HG03571 (cell line): Measurements from ENCODE around the gene CBLL2.
"Not testable (repeated sequence)": the region's sequence is repeated elsewhere in the genome, so short reads cannot be mapped to it uniquely, and the experiment has no call there.

Source experiments
- ATAC-seq: cut with Tn5 transposase; IDR thresholded peaks from one replicate; pipeline ENCODE4 v1.9.1; 2021; ENCODE audit not compliant: unreplicated experiment

The CBLL2 gene, protein sequence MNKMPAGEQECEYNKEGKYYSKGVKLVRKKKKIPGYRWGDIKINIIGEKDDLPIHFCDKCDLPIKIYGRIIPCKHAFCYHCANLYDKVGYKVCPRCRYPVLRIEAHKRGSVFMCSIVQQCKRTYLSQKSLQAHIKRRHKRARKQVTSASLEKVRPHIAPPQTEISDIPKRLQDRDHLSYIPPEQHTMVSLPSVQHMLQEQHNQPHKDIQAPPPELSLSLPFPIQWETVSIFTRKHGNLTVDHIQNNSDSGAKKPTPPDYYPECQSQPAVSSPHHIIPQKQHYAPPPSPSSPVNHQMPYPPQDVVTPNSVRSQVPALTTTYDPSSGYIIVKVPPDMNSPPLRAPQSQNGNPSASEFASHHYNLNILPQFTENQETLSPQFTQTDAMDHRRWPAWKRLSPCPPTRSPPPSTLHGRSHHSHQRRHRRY

DNA sequence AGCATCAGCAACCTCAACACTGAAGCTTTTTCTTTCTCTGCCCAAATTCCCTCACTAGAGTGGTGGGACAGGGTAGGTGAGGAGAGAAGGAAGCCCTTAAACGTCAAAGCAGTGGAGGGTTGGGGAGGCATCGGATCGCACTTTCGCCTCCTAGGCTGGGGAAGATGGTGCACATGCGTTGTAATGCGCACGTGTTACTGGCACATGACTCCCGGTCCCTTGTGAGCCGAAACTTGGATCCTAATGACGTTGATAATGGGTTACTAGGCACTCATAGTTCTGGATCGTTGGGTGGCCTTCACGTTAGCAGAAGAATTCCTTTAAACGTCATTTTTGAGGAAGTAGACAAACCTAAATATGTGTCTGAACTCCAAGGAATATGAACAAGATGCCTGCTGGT, at the start of gene CBLL2:
CBLL2 (plus strand) TSS at position 301 of the 400 bp plus-strand sequence; CDS start at position 380, 79 bp downstream.
- ATAC-seq, result no peak

GRCh38 chrX:22234380-22234779, 38.3 kb upstream of the CBLL2 start:
- no peak for ATAC-seq

DNA sequence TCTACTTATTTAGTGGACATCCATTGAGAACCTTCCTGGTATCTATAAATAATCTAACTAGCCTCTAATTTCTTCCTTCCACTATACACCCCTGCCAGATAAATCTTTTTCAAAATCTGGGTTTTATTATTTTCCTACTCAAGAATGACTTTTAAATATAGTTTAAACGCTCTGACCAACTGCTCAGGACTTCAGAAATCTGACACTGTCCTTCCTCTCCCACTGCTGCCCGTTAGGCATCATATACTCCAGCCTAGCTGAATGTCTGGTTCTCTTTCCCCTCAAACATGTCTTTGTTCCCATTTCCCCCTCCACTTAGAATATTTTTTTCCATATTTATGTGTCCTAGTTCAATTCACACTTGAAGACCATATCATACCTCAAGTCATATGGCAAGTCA, 35.2 kb upstream of the CBLL2 start:
- ATAC-seq, result no peak

GRCh38 chrX:22246620-22247019, 26.1 kb upstream of the CBLL2 start:
- no peak for ATAC-seq

- ATAC-seq, result no peak
Measured at GRCh38 chrX:22247169-22247568, 25.5 kb upstream of the CBLL2 start.

DNA sequence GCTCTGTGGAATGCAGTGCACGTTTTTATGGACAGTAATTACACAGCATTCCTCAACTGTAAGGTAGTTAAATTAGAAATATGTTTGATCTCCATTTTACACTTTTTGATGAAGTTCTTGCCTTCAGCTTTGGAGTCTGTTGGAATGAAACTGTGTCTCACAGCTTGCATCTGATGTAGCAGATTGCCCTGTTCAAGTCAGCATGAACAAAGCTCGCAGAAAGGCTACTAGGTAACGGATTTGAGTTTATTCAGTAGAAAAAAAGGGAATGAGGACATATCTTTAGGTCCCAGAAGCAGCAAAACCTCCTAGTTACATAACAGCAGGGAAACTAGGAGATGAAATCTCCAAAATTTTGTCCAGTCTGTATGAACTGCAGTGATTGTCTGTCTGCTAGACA, 24.3 kb upstream of the CBLL2 start:
- ATAC-seq, result no peak

DNA sequence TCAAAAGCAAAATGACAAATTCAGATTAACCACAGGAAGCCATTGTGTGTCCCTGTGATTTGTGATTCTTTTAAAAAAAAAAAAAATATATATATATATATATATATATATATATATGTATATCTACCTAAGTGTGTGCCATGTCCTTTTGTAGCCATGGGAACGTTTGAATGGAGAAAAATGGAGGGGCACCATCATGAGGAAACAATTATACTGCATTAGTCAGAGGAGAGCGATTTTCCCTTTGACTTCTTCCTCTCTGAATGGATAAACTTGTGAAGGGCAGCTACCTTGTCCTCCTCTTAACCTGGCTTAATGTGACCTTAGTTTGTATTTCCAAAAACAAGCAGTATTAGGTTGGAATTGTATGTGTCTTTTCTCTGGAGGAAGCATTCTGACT, 23.3 kb upstream of the CBLL2 start:
- no peak for ATAC-seq

GRCh38 chrX:22268706-22269105, 4.0 kb upstream of the CBLL2 start:
- ATAC-seq, result no peak

- no peak for ATAC-seq
Measured at GRCh38 chrX:22273714-22274317, 1.1 kb downstream of the CBLL2 start.

DNA sequence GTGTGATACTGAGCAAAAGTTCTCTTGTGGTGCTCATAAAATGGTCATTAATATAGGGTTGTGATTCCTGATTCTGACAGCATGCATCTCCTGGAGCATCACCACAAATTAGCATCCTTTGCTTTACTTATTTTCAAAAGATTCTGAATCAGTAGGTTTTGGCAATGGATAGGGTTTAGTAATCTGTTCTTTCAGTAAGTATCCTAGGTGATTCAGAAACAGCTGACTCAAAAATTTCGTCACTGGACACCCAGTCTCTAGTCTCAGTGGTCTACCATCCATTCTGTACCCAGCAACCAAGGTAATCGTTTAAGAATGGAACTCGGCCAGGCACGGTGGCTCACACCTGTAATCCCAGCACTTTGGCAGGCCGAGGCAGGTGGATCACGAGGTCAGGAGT, 4.1 kb downstream of the CBLL2 start:
- no peak for ATAC-seq

DNA sequence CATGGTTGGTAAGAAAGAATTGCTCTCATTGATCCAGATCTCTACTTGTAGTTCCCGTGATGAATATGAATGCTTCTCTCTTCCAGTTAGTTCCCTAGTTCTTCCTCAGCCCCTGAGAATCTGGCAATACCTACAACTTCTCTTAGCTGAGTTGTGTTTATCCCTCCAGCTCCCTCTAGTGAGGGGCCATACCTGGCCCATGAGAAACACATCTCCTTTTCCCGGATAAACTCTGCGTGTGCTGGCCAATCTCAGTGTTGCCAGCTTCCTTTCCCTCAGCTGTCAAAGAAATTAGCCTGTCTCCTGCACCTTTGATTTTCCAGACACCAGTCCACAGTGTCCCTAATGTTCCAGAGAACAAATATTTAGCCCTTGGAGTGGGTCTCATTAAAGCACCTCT, 5.7 kb downstream of the CBLL2 start:
- no peak for ATAC-seq

- ATAC-seq, result not testable (repeated sequence)
Measured at GRCh38 chrX:22289209-22289608, 16.5 kb downstream of the CBLL2 start.

DNA sequence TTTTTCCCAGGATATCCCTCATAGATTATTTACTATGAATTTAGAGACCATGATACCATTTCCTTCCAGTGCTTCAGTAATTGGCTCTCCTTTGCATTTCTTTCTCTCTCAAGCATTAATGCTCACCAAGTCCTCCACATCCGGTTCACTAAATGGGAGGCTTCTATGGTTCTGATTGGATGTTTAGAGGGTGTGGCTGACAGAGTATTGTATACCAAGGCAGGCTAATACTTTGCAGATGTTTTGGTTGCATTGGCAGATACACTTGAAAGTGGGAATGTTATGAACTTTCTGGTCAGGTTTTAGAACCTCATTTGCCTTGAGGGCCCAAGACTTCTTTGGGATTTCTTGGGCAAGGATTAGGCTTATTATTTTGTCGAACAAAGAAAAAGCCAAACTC, 24.2 kb downstream of the CBLL2 start:
- no peak for ATAC-seq

DNA sequence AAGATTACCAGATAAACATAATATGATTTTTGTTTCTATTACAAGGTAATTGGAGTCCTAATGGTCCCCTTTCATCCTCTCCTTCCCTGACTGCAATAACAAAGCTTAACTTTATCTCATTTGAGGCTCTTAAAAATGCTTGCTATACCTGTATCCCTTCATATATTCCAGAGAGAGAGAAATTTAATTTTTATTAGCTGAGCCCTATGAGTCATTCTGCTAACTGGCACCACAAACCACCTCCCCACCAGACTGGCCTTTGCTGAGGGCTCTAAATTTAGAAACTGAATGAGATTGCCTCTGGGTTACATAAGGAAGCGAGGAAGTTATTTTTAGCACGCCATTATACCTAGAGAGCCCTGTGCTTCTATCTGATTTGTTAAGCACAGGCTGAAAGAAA, 27.4 kb downstream of the CBLL2 start:
- no peak for ATAC-seq

GRCh38 chrX:22310779-22311178, 38.1 kb downstream of the CBLL2 start:
- no peak for ATAC-seq

DNA sequence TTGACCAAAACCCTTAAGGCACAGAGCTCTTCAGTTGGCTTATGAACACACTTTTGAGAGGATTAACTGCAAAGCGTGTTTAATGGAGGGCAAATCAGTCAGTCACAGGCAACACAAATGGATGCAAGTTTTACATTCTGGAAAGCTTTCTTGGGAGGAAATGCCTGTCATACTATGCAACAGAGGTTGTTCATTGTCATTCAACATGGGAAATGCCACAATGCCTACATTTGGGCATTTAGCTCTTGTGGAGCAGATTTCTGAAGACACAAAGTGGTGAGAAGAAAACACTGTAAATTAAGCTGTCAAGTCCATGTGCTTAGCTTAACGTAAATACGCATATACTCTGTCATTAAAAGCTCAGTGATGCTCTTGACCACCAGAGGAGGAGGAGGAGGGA, 41.1 kb downstream of the CBLL2 start:
- no peak for ATAC-seq

- no peak for ATAC-seq
Measured at GRCh38 chrX:22314211-22314610, 41.5 kb downstream of the CBLL2 start.

- no peak for ATAC-seq
Measured at GRCh38 chrX:22314692-22315091, 42.0 kb downstream of the CBLL2 start.

- ATAC-seq, result no peak
Measured at GRCh38 chrX:22315151-22315550, 42.4 kb downstream of the CBLL2 start.

GRCh38 chrX:22320236-22320873, 47.6 kb downstream of the CBLL2 start:
- no peak for ATAC-seq

DNA sequence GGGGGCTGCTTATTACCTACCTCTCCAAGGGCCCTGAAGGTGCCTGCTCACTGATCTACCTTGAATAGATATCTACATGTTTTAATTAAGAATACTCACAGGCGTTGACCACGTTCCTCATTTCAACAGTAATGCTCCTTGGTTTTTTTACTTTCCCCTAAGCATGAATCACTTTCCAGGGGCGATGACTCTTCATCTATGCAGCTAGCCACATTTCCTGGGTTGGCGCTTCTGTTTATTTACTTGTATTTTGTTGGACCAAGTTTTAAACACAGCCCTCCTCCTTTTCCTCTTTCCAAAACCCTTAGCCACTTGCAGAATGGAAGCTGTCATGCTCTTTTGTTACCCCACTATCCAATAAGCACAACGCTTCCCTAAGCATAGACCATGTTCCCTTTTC, 50.8 kb downstream of the CBLL2 start:
- ATAC-seq, result no peak
